LNCaP clone FGC (cell line): ENCODE data around the gene FAM187B.

ENCODE experiments used
- DNase-seq: peaks from one replicate; pipeline ENCODE4 v3.0.0-alpha.2; 2011; ENCODE audit warnings: low read depth
- H3K4me3 ChIP-seq: 2 replicates; pipeline ENCODE4 v1.5.1; 2011; ENCODE audit warnings: mild to moderate bottlenecking, low read depth, low read length, control low read depth
- TF ChIP-seq, protein P1 (sequence below): IDR thresholded peaks from 2 replicates; pipeline ENCODE4 v1.5.1; 2012; ENCODE audit warnings: mild to moderate bottlenecking; ENCODE audit not compliant: control insufficient read depth, insufficient read depth; ENCODE audit errors: extremely low read depth

FAM187B gene

DNA sequence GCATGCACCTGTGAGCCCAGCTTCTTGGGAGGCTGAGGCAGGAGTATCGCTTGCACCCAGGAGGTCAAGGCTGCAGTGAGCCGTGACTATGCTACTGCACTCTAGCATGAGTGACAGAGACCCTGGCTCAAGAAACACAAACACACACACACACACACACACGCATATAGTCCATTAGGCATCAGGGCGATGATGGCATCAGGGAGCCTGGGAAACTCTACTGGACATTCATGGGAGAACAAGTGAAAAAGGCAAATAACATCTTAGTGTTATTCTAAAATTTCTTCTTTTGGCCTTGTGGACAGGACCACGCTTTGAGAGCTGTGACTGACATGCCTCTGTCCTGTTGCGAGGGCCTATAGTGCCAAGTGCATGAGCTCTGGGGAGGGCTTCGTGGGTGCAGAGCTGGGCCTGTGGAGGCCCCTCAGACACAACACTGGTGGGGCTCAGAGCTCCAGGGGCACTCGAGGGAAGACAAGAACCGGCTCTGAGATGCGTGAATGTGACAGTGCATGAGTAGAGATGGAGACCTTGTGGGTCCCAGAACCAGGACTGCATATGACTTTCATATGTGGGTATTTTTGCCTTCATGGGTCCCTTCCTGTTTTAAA is 32.3 kb upstream of the FAM187B start:
- H3K4me3 ChIP-seq = no peak overlapping the region
- no peak for DNase-seq
- TF ChIP-seq, protein P1, sequence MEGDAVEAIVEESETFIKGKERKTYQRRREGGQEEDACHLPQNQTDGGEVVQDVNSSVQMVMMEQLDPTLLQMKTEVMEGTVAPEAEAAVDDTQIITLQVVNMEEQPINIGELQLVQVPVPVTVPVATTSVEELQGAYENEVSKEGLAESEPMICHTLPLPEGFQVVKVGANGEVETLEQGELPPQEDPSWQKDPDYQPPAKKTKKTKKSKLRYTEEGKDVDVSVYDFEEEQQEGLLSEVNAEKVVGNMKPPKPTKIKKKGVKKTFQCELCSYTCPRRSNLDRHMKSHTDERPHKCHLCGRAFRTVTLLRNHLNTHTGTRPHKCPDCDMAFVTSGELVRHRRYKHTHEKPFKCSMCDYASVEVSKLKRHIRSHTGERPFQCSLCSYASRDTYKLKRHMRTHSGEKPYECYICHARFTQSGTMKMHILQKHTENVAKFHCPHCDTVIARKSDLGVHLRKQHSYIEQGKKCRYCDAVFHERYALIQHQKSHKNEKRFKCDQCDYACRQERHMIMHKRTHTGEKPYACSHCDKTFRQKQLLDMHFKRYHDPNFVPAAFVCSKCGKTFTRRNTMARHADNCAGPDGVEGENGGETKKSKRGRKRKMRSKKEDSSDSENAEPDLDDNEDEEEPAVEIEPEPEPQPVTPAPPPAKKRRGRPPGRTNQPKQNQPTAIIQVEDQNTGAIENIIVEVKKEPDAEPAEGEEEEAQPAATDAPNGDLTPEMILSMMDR = no peak

DNA sequence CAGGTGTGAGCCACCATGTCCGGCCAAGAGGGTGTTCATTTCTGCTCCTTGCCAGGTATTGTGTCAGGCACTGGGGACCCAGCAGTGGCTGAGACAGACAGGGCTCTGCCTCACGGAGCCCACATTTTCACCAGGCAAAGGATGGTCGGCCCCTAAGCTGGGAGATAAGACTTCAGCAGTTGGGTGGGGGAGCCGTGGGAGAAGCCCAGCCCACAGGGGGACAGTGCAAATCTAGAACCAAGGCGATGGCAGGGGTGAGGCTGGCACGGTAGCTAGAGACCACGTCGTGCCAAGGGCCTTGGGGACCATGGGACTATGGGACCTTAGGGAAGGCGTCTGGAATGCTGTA is 28.5 kb upstream of the FAM187B start:
- TF ChIP-seq, protein P1 = no peak
- no peak overlapping the region for H3K4me3 ChIP-seq
- no peak for DNase-seq

DNA sequence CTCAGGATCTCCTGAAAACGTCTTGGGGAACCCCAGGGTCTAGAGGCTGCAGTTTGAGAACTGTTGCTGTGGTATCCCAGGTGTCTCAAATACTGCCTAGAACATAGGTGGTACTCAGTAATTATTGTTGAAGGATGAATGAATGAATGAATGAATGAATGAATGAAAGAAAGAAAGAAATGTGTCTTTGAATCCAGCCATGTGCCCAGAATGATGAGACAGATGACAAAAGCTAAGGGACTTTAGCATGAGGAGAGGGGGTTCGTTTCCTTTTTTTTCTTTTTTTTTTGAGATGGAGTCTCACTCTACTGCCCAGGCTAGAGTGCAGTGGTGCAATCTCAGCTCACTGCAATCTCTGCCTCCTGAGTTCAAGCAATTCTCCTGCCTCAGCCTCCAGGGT is 28.0 kb upstream of the FAM187B start:
- TF ChIP-seq, protein P1 = no peak
- H3K4me3 ChIP-seq = no peak overlapping the region
- DNase-seq = no peak

DNA sequence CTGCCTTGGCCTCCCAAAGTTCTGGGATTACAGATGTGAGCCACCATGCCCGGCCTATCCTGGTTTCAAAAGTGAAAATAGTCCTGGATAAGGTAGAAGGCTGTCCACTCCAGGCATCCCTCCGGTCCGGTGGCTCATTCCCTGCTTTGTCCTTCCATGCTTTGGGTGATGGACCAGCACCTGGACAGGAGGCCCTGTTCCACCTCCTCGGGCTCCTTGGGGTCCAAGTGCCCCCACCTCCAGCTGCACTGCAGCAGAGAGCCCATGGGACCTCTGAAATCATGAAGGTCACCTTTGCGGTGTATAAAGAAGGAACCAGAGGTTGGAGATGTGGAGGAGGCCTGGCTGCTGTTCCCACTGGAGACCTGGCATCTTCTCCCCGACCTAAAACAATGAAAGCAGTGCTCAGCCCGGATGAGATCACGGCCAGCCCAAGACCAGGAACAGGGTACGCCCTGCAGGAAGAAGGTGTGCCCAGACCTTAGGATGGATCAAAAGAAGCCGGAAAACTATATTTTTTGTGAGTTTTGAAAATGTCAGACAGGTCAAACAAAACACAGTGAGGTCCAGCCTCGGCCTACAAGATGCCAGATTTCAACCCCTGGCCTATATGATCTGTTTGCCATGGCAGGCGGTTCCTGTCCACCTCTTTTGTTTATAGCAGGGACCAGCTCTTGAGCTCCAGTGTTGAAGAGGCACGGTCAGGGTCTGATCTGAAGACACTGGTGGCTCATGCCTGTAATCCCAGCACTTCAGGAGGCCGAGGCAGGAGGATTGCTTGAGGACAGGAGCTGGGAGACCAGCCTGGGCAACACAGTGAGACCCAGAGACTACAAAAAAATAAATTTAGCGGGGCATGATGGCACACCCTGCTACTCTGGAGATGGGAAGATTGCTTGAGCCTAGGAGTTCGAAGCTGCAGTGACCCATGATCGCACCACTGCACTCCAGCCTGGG is 26.1 kb upstream of the FAM187B start:
- TF ChIP-seq, protein P1 = no peak
- no peak overlapping the region for H3K4me3 ChIP-seq
- DNase-seq = no peak

DNA sequence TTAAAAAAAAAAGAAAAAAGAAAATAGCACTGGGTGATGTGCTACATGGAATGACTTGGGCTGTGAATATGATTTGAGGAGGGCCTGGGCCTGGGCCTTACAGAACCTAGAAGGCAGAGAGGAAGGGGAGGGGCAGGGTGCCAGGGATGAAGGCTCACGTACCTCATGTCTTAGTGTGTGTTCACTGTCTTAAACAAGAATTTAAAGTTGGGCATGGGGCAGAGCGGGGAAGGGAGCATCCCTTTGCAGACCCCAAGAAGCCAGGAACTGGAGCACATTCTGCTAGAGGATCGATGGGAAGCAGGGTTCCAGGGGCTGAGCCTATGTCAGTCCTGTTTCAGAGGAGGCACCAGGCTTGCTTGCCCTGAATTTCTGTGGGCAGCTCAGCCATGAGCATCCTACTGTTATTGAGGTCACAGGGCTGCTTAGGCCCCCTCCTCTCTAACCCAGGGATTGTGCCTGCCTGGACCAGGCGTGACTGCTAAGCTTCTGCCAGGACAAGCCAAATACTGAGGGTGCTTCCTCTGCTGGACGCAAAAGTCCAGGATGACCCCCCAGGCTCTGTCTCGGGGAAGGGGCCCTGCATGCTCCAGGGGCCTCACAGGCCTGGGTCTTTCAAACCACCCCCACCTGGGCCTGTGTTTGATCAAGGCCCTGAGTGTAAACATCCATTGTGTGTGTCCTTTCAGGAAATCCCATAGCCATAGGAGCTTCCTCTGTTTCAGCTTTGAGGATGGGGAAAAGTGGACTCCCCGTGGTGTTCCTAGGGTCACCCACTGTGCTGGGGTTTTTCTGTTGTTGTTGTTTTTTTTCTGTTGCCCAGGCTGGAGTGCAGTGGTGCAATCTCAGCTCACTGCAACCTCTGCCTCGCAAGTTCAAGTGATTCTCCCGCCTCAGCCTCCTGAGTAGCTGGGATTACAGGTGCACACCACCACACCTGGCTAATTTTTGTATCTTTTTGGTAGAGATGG is 25.1 kb upstream of the FAM187B start:
- TF ChIP-seq, protein P1 = no peak
- no peak for DNase-seq
- no peak overlapping the region for H3K4me3 ChIP-seq

DNA sequence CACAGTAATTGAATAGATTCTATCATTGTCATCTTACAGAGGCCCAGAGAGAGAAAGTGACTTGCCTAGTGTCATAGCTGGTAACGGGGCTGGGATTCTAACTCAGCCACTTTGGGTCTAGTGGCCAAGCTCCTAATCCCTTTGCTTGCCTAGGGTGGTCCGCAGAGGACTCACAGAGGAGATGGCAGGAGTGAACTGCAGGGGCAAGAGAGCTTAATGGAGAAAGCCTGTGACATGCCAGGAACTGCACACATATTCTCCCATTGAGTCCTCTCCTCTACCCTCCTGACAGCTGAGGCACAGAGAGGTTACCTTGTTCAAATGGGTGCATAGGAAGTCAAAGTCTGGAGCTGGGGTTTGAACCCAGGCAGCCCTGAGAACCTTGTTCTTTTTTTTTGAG is 22.9 kb upstream of the FAM187B start:
- no peak overlapping the region for H3K4me3 ChIP-seq
- TF ChIP-seq, protein P1 = no peak
- no peak for DNase-seq
